HG02588 (cell line): ENCODE results near the gene SGTA.
"Not testable (repeated sequence)": the region's sequence is repeated elsewhere in the genome, so short reads cannot be mapped to it uniquely, and the experiment has no call there.

Source experiments
- ATAC-seq: cut with Tn5 transposase; IDR thresholded peaks from one replicate; pipeline ENCODE4 v1.9.1; 2021; ENCODE audit warnings: mild to moderate bottlenecking, moderate library complexity; ENCODE audit not compliant: unreplicated experiment

The SGTA gene

DNA sequence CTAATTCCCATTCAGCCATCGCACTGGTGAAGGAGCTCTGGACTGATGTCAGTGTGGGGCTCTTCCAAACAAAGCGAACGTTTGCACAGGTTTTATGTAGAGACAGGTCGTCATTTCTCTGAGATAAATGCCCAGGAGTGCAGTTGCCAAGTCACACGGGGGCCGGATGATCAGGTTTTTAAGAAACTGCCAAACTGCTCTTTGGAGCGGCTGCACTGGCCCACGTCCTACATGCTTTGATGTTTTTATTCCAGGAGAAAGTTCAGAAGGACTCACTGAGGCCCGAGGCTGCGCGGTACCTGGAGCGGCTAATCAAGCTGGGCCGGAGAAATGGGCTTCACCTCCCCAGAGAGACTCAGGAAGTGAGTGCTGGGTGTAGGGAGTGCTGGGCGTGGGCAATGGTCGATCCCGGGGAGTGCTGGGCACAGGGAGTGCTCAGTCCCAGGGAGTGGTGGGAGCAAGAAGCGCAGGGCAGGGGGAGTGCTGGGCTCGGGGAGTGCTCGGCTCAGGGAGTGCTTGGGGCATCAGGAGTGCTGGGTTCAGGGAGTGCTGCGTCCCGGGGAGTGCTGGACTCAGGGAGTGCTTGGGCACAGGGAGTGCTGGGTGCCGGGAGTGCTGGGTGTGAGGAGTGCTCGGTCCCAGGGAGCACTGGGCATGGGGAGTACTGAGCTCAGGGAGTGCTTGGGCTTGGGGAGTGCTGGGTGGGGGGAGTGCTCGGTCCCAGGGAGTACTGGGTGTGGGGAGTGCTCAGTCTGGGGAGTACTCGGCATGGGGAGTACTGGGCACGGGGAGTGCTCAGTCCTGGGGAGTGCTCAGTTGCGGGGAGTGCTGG, 13.0 kb upstream of the SGTA start:
- no peak for ATAC-seq

DNA sequence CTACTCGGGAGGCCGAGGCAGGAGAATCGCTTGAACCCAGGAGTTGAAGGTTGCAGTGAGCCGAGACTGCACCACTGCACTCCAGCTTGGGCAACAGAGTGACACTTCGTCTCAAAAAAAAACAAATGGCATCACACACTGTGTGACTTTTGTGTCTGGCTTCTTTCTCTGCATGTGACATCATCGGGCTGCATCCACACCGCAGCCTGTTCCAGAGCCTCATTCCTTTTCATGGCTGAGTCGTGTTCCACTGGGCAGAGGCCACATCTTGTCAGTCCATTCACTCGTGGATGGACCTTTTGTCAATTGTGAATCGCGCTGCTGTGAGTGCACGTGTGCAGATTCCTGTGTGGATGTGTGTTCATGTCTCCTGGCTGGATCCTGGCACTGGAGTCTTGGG, 10.5 kb upstream of the SGTA start:
- ATAC-seq, result no peak

DNA sequence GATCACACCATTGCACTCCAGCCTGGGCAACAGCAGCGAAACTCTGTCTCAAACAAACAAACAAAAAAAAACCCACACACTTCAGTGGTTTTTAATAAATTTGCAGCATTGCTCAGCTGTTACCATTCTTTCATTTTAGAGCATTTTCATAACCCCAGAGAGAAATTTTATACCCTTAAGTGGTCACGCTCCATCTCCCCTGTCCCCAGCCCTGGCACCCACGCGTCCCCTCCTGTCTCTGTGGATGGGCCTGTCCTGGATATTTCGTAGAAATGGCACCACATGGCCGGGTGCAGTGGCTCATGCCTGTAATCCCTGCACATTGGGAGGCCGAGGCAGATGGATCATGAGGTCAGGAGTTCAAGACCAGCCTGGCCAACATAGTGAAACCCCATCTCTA, 10.1 kb upstream of the SGTA start:
- no peak for ATAC-seq

DNA sequence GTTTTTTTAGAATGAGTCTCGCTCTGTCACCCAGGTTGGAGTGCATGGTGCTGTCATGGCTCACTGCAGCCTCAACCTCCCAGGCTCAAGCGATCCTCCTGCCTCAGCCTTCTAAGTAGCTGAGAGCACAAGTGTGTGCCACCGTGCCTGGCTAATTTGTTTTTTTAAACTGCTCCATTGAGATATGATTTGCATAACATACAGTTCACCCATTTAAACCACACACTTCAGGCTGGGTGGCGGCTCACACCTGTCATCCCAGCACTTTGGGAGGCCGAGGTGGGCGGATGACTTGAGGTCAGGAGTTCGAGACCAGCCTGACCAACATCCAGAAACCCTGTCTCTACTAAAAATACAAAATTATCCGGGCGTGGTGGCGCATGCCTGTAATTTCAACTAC, 9.6 kb upstream of the SGTA start:
- not testable (repeated sequence) for ATAC-seq

DNA sequence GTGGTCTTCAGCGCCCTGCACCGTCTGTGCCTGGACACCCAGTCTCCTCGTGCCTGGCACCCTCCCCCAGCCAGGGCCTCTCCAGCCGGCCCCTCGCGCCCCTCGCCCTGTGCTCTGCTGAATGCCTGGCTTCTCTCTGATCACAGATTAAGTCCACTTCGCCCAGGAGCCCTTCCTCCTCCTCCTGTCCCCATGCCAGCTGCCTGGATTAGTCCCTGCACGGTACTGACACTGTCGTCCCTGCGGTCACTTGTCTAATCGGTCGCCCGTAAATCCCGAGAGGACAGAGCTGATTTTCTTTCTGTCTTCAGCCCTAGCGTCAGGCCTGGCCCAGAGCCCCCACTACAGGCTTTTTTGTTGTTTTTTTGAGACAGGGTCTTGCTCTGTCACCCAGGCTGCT, 8.8 kb upstream of the SGTA start:
- ATAC-seq, result no peak

DNA sequence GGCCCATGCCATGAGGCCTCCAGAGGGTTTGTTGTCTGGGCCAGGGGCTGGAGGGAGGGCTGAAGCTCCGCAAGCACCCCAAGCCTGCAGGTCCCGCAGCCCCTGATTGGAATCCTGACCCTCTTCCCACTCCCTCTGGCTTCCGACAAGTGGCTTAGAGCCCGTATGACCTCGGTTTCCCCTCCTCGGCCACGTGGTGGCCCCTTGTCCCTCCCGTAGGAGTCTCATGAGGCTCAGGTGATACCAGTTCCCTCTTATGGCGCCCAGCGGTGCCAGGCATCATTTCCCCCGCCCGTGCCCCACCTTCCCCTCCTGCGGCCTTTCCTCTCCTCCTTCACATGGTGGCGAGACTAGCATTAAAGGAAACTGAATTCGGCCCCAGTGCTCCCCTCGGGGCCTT, 8.4 kb upstream of the SGTA start:
- ATAC-seq, result no peak

DNA sequence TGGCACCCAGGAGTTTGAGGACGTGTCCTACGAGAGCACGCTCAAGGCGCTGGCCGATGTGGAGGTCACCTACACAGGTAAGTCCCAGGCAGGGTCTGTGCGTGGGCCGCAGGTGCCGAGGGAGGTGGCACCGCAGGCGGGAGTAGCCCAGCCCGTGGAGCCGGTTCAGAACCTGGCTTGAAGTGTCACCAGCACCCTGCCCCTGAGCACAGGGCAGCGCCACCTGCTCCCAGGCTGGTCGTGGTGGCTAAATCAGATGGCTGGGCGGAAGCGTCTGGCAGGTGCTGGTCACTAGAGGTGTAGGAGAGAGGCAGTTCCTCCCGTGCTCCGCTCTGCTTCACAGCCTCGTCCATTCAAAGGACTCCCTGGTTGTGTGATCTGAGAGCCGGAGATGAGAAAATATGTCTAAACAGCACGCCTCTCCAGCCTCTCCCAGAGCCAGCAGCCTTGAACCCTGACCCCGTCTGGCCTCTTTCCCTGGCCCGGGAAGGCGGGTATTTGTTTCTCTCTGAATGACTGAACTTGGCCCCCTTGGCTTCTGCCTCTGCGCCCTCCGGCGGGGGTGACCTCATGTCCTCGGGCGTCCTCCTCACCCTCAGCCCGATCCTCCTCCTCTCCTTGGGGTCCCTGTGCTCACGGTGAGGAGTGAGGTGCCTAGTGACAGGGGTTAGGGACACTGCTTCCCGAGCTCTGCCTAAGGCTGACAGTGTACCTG, 7.6 kb upstream of the SGTA start:
- no peak for ATAC-seq

DNA sequence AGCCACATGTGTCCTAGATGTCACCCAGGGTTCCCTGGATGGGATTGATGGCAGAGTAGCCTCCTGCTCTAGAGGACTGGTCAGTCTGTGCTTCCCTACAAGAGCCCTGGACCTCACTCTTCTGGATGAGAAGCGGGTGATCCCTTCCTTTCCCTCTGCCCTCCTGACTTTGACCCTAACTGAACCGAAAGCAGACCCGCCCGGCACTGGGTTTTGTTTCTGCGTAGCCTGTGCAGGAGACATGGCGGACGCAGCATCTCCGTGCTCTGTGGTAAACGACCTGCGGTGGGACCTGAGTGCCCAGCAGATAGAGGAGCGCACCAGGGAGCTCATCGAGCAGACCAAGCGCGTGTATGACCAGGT, 7.1 kb upstream of the SGTA start:
- ATAC-seq, result no peak

DNA sequence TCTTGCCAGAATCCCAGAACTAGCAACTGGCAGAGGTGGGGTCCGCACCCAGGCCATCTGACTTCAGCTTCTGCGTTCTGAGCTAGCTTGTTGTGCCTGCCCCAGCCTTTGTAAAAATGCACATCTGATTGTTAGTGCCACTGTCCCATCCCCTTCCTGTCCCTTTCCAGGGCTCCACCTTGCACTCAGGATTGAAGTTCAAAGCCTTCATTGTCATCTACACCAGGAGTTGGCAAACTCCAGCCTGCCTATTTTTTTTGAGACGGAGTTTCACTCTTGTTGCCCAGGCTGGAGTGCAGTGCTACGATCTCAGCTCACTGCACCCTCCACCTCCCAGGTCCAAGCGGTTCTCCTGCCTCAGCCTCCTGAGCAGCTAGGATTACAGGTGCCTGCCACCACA, 5.2 kb upstream of the SGTA start:
- no peak for ATAC-seq

DNA sequence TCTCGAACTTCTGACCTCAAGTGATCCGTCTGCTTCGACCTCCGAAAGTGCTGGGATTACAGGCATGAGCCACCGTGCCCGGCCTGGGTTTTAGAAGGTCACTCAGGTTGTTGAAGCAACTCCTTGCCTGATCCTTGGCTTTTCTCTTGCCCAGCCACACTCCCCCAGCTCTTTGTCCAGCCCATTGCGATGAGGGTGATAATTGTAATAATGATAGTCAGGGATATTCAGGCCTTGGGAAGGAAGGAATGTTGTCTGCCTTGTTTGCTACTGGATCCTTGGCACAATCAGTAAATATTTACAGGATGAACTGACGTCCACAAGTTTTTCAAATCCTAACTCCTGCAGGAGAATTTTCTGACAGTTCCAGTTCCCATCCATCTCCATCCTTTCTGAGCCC, 4.0 kb upstream of the SGTA start:
- no peak for ATAC-seq

DNA sequence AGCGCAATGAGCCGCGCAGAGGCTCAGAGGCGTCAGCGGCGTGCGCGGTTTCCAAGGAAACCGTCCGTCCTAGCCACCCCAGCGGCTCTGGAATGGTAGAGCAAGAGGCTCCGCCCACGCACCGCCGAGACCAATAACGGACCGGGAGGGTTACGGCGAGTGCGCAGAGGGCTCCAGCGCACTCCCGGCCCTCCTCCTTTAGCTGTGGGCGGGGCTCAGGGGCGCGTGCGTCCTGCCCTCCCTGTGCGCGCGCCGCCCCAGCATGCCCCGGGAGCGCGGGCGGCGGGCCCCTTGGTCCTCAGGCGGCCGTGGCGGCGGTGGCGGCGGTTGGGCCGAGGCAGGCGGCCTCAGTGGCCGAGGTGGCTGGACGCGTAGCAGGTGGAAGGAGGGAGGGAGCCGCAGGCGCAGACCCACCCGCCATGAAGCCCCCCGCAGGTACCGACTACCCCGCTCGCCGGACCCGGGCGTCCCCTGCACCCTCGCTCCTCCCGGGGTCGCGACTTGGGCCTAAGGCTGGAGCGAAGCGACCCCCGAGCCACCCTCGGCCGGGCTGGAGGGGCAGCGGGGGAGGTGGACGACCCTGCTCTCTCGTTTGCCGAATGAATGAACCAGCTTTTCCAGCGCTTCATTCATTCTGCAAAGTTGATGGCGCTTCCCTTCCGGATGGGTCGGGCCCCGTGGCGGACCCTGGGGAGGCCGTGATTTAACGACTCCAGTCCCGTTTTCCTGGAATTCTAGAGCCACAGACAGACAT, 2.3 kb upstream of the SGTA start, which contains the start of gene THOP1:
THOP1 (plus strand) TSS at position 260 of the 754 bp plus-strand sequence; CDS start at position 420, 160 bp downstream.
- peak; percentile 50 for ATAC-seq

DNA sequence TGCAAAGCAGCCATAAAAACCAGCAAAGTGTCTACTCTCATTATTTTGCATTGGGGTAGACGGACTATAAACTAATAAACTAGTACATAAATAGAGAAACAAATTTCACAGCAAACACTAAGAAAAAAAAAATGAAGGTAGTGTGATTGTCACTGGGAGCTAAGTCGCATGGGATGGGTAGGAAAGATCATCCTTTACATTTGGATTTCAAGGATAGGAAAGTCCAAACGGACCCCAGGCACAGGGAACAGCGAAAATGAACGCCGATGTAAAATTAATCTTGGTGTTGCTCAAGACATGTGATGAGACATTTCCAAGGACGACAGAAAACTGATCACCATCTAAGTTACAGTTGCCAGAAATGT, 690 bp upstream of the SGTA start:
- no peak for ATAC-seq

DNA sequence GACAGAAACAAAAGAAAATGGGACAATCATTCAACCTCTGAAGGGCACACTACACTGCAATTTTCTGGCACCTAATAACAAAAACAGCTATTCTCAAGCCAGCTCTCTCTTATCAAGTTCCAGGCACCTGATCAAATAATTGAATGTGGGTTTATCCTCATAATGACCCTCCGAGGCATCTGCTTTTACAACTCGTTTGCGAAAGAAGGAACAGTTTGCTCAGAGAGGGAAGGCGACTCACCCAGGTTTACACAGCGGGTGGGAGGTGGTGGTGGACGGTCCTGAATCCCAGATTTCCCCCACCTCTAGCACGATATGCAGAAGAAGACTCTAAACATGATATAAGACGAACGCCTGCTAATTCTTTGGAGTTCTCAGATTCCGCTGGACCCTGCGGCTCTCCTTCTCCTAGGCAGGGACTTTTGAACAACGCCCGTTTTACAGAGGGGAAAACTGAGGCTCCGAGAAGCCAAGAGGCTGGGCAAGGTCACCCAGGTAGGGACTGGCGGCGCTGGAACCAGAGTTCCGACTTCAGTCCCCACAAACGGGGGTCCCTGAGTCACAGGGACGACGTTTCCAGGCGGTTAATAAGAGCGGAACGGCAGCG, 641 bp downstream of the SGTA start:
- no peak for ATAC-seq

DNA sequence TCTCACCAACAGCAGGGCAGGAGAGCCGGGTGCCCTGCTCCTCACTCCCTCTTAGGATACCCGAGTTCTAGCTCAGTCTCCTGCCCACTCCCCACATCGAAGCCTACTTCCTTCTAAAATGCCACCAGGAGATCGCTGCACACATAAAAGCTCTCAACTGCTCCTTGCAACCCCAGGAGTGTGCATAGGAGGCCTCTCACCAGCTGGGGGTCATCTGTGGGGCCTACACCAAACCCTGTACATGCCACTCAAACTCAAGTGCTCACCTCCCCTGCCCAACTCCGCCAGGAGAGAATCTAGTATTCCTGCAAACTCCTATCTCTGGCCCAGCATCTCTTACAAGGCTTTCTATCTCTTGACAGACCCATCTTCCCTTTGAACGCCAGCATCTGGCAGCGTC, 2.8 kb downstream of the SGTA start:
- no peak for ATAC-seq

DNA sequence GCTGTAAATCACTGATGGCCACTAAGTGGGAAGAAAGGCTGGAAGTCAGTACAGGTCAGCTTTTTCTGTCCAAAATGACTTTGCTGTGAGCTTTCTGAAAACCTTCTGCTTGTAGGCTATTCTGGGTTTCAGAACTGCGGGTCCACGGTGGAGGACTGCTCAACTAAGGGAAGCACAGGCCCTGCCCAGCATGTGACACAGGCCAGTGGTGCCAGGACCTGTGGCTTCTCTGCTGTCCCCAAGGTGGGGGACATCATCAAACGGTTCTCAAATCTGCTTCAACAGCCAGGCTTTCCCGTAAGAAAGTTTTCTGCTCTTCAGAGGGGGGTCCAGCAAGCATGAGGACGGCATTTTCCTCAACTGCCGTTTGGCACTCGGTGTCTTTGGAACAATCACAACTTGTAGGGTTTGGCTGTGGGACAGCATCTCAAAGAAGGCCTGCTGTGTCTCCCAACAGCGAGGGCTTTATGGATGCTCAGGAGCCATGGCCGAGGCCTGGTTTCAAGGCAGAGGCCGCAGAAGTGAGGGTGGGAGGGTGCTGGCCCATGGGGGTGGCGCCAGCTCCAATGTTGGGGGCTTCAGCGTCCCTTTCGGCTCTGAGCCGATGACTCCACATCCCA, 3.8 kb downstream of the SGTA start:
- no peak for ATAC-seq

DNA sequence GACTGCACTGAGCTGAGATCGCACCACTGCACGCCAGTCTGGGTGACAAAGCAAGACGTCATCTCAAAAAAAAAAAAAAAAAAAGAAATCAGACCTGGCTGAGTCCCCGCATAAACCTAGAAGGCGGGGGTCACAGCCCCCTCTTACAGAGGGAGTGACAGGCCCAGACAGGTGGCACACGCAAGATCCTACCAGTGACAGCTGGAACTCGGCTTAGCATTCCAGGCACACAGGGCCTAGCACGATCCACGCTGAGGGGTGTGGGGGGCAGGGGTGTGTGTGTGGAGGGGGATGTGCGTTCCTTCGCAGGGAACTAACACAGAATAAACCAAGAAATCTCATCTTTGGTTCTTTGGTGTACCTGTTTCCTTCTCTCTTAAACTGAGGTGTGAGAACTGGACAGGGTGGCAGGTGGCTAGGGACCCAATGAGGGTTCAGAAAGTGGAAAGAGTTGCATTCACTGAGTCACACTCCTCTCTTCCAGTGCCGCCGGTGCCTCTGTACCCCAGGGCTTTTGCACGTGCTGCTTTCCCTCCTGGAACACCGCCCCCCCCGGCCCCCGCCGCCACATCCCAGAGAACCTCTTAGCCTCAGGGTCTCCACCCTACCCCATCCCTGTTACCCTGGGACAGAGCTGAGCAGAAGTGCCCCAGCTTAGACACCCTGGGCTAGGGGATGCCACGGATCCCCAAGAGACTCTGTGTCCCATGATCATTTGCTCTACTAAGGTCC, 5.0 kb downstream of the SGTA start:
- no peak for ATAC-seq

DNA sequence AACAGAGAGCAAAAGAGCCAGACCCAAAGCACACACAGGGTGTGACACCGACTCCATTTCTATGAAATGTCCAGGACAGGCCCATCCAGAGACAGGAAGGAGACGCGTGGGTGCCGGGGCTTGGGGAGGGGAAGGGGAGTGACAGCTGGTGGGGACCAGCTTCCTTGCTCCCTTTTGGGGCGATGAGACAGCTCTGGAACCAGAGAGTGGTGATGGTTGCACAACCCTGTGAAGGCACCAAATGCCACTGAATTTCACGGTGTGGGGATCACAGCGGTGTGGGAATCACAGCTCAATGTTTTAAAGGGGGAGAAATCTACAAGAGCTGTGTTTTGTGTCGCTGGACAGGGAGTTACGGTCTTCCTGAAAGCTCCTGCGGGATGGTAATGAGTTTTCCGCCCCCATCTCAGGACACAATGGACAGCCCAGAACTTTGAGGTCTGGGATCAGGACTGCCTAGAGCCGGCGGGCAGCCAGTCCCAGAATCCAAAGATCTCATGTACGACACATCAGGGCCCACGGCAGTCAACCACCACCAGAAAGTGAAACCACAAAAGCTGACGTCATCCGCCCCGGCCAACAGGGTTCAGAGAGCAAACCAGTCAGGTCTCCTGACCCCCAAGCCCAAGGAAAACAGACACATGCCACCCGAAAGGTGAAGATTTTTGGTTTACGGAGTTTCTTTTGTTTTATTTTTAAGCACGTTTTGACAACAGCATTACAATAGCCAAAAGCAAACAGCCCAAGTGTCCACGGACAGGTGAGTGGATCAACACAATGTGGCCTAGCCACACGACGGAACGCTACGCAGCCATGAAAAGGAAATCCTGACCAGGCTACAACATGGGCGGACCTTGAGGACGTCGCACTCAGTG, 7.3 kb downstream of the SGTA start:
- ATAC-seq, result no peak

DNA sequence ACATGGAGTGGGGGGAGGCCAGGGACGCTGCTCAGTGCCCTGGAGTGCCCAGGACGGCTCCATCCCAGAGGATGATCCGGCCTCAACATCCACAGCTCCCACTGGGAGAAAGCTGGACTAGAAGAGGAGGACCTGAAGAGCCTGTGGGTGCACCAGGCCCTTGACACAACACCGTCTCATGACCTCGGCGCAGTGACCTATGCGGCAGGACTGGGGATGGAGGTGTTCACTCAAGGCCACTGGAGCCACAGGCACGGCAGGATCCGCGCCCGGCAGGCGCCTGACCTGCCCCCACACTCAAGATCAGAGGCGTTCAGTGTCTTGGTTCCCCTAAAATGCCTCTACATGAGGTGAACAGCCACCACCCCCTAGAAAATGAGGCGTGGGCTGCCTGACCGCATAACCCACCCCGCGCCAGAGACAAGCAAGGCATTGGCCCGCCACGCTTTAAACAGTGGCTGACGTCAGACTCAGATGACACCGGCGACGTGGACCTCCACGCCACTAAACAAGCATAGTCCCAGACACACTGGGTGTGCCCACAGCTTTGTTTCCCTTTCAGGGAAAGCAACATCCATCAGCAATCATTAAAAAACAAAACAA, 8.0 kb downstream of the SGTA start:
- ATAC-seq, result no peak
